ENCODE data around the gene GALNT14. TPM values are rescaled to one million over a fixed set of nuclear protein-coding genes. Genes with fewer than 3 reads are reported as not detected.

Gene GALNT14
- total RNA-seq, 3 donors from 2014 or later (not counting 1 experiment from before 2014, with no cell fraction given), result 0.68 TPM; not detected in 2

GRCh38 chr2:30985493-30986230 lies 152.6 kb downstream of the GALNT14 start:
- Mint-ChIP-seq H3K27ac (no peak overlapping the region), H3K4me3 (no peak overlapping the region)
- WGBS (ENCODE audit: insufficient coverage), result 88% methylated on average over 9 of the region's 9 CpGs

GRCh38 chr2:30984148-30984547 lies 154.1 kb downstream of the GALNT14 start:
- no peak for TF ChIP-seq CTCF (IDR thresholded peaks at IDR 0.05)
- WGBS (ENCODE audit: insufficient coverage), result 81% methylated on average over 2 of the region's 2 CpGs
- intact Hi-C loops (cut with micrococcal nuclease), result no loop called here

More at GRCh38 chr2:30985493-30986230, 152.6 kb downstream of the GALNT14 start:
- peaks cover 0 to 3% of the 10 kb centered on the region in 2 donors for H3K27me3 Mint-ChIP-seq (ENCODE audit: low read depth in 2 of 2)
- no peaks in the 10 kb centered on the region for H3K4me1 ChIP-seq (ENCODE audit: control insufficient read depth, insufficient read depth, low read length)
- no peak for ATAC-seq
- no peaks in the 10 kb centered on the region for H3K36me3 Mint-ChIP-seq
- no peak overlapping the region for H3K4me3 ChIP-seq (ENCODE audit: low read length)
- no peaks in the 10 kb centered on the region for H3K4me1 Mint-ChIP-seq
- H3K9me3 Mint-ChIP-seq, result no peaks in the 10 kb centered on the region
- intact Hi-C loops (cut with micrococcal nuclease), result no loop called here
- TF ChIP-seq CTCF (IDR thresholded peaks at IDR 0.05), result no peak
- no peak for DNase-seq
- no peak overlapping the region for H3K27ac ChIP-seq (ENCODE audit: low read length)
- no peaks in the 10 kb centered on the region for H3K36me3 ChIP-seq (ENCODE audit: control insufficient read depth, insufficient read depth, low read length)
- H3K9me3 ChIP-seq (ENCODE audit: control insufficient read depth, insufficient read depth, low read length), result no peaks in the 10 kb centered on the region
- no peaks in the 10 kb centered on the region for H3K27me3 ChIP-seq (ENCODE audit: control insufficient read depth, insufficient read depth, low read length)

GRCh38 chr2:30981510-30981909 lies 156.7 kb downstream of the GALNT14 start:
- Mint-ChIP-seq H3K9me3 (no peaks in the 10 kb centered on the region), H3K4me1 (no peaks in the 10 kb centered on the region), H3K27me3 (ENCODE audit: low read depth in 2 of 2) (peaks cover 0 to 3% of the 10 kb centered on the region in 2 donors), H3K4me3 (no peak overlapping the region), H3K36me3 (no peaks in the 10 kb centered on the region), H3K27ac (no peak overlapping the region)
- H3K27me3 ChIP-seq (ENCODE audit: control insufficient read depth, insufficient read depth, low read length), result no peaks in the 10 kb centered on the region
- intact Hi-C loops (cut with micrococcal nuclease), result no loop called here
- WGBS (ENCODE audit: insufficient coverage), result 93% methylated on average over 8 of the region's 8 CpGs
- ATAC-seq (no peak), DNase-seq (no peak)
- H3K36me3 ChIP-seq (ENCODE audit: control insufficient read depth, insufficient read depth, low read length), result no peaks in the 10 kb centered on the region
- no peak overlapping the region for H3K27ac ChIP-seq (ENCODE audit: low read length)
- no peak for TF ChIP-seq CTCF (IDR thresholded peaks at IDR 0.05)
- H3K4me3 ChIP-seq (ENCODE audit: low read length), result no peak overlapping the region
- H3K9me3 ChIP-seq (ENCODE audit: control insufficient read depth, insufficient read depth, low read length), result no peaks in the 10 kb centered on the region
- no peaks in the 10 kb centered on the region for H3K4me1 ChIP-seq (ENCODE audit: control insufficient read depth, insufficient read depth, low read length)

More at GRCh38 chr2:30984148-30984547, 154.1 kb downstream of the GALNT14 start:
- Mint-ChIP-seq H3K36me3 (no peaks in the 10 kb centered on the region), H3K4me3 (no peak overlapping the region), H3K9me3 (no peaks in the 10 kb centered on the region), H3K4me1 (no peaks in the 10 kb centered on the region), H3K27me3 (ENCODE audit: low read depth in 2 of 2) (peaks cover 0 to 3% of the 10 kb centered on the region in 2 donors), H3K27ac (no peak overlapping the region)
- no peaks in the 10 kb centered on the region for H3K9me3 ChIP-seq (ENCODE audit: control insufficient read depth, insufficient read depth, low read length)
- no peak for DNase-seq
- H3K4me3 ChIP-seq (ENCODE audit: low read length), result no peak overlapping the region
- H3K27me3 ChIP-seq (ENCODE audit: control insufficient read depth, insufficient read depth, low read length), result no peaks in the 10 kb centered on the region
- H3K4me1 ChIP-seq (ENCODE audit: control insufficient read depth, insufficient read depth, low read length), result no peaks in the 10 kb centered on the region
- no peak for ATAC-seq
- H3K36me3 ChIP-seq (ENCODE audit: control insufficient read depth, insufficient read depth, low read length), result no peaks in the 10 kb centered on the region
- no peak overlapping the region for H3K27ac ChIP-seq (ENCODE audit: low read length)

- Mint-ChIP-seq H3K4me3 (no peak overlapping the region), H3K9me3 (no peaks in the 10 kb centered on the region), H3K4me1 (no peaks in the 10 kb centered on the region), H3K27ac (no peak overlapping the region), H3K36me3 (no peaks in the 10 kb centered on the region), H3K27me3 (ENCODE audit: low read depth in 2 of 2) (peaks cover 0 to 3% of the 10 kb centered on the region in 2 donors)
- 84% methylated on average over 3 of the region's 3 CpGs for WGBS (ENCODE audit: insufficient coverage)
- H3K36me3 ChIP-seq (ENCODE audit: control insufficient read depth, insufficient read depth, low read length), result no peaks in the 10 kb centered on the region
- H3K9me3 ChIP-seq (ENCODE audit: control insufficient read depth, insufficient read depth, low read length), result no peaks in the 10 kb centered on the region
- H3K4me1 ChIP-seq (ENCODE audit: control insufficient read depth, insufficient read depth, low read length), result no peaks in the 10 kb centered on the region
- intact Hi-C loops (cut with micrococcal nuclease), result no loop called here
- TF ChIP-seq CTCF (IDR thresholded peaks at IDR 0.05), result no peak
- ATAC-seq, result no peak
- H3K27me3 ChIP-seq (ENCODE audit: control insufficient read depth, insufficient read depth, low read length), result no peaks in the 10 kb centered on the region
- no peak overlapping the region for H3K27ac ChIP-seq (ENCODE audit: low read length)
- H3K4me3 ChIP-seq (ENCODE audit: low read length), result no peak overlapping the region
- DNase-seq, result no peak
These were observed 157.1 kb downstream of the GALNT14 start for GRCh38 chr2:30981096-30981495.
